GM19324 (cell line): ENCODE data around the gene PARD3B.

Experiments used
- ATAC-seq: cut with Tn5 transposase; IDR thresholded peaks from one replicate; pipeline ENCODE4 v1.9.1; 2021; ENCODE audit warnings: mild to moderate bottlenecking, moderate library complexity; ENCODE audit not compliant: unreplicated experiment, low FRiP score

The PARD3B gene

DNA sequence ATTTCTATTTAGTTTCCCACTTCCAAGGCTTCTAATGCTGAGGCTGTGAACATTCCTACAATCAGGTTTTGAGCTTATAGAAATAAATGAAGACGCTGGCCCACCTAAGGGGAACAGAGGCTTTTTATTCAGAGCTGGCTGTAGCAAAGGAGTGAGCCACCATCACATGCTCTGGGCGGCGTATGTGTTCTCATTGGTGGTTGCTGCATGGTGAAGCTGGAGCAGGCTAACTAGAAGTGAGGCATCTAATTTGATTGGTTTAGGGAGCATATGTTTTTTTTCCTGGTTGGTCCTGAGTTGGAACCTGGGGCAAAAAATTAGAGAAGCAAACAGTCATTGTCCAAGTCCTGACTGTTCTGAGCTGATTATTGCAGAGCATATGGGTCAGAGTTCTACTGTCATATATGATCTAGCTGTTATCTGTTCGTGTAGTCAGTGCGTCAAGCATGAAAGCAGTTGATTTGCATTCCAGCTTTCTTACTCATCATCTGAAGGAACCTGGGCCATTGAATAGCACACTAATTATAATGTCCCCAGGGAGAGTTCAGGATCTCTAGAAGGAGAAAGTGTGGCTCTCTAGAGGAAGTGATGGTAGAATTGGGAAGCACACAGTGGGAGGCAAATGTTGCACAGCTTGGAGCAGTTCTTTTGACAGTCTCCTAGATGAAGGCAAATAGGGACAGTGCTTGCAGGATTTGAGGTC, 279.6 kb downstream of the PARD3B start:
- ATAC-seq: no peak

- ATAC-seq: no peak
Observed at GRCh38 chr2:204825681-204826080, 280.4 kb downstream of the PARD3B start.

DNA sequence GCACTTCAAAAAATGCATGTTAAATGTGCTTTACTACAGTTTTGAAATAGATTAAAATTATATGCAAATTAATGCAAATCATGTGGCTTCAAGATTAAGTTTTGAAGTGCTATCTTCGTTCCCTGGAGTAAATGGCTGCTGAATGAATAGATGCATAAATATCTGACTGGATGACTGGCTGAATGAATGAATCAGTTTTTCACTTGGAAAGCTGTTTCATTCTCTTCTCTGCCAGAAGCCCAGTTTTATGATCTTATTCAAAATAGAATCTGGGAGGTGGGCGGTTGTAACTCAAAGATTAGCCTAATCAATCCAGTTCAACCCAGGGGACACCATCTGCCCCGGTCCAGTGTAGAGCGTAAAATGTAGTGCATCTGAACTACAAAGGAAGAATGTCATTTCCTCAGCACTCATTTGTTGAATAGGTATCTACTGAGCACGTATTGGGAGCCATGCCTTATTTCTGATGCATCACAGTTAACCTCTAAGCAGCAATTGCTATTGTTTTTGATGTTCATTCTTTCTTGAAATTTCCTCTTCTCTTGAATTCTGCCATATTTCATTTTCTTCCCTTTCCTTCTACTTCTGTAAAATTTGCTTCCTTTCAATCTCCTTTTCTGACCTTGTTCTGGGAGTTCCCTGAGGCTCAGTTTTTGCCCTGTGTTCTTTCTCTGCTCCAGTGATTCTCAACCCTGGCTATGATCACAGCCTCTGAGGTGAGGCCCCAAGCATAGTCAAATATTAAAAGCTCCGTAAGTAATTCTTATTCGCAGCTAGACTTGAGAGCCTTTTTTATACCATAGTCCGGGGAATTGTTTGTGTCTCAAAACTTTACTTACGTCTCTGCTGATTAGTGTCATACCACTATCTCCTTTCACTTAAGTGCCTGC, 282.7 kb downstream of the PARD3B start:
- ATAC-seq: no peak

DNA sequence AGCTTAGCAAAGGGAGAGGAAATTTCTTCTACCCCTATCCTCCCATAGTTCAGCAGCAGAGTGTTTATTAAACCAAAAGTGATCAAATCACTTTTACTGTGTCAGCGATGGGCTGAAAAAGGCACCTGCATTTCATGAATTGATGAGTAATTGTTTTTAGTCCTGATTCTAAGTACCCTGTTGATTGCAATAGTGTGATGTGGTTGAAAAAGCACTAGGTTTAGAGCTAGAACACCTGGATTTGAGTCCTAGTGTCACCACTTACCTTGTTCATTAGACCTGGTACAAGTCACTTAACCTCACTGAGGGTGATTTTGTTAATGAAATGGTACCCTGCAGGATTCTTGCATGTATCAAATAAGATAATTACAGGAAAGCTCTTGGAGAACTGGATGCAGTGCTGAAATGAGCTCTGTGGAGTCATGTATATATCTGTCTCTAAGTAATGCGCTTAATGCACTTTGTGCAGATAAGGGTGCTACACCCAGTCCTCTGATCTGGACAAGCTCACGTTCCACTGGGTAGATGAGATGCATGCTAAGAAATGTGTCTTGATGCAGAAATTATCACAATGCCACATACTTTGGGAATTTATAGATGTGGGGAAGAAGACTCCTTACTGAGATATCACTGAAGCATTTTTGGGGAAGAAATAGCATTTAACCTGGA, 289.6 kb downstream of the PARD3B start:
- ATAC-seq: no peak

- no peak for ATAC-seq
Observed at GRCh38 chr2:204835786-204836185, 290.5 kb downstream of the PARD3B start.

DNA sequence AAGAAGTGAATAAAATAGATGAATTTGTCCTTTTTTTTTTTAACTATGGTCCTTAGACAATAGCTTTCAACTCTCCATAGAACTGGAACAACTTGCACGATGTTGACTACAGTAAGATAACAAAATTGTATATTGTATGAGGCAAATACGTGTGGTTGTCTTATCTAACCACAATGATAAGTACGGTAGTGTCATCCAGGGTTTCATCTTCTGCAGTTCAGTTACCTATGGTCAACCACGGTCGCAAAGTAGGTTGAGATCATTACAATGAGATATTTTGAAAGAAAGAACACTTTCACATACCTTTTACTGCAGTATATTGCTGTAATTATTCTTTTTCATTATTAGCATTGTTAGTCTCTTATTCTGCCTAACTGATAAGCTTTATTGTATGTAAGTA, 295.2 kb downstream of the PARD3B start:
- no peak for ATAC-seq

- no peak for ATAC-seq
Observed at GRCh38 chr2:204842068-204842467, 296.8 kb downstream of the PARD3B start.

DNA sequence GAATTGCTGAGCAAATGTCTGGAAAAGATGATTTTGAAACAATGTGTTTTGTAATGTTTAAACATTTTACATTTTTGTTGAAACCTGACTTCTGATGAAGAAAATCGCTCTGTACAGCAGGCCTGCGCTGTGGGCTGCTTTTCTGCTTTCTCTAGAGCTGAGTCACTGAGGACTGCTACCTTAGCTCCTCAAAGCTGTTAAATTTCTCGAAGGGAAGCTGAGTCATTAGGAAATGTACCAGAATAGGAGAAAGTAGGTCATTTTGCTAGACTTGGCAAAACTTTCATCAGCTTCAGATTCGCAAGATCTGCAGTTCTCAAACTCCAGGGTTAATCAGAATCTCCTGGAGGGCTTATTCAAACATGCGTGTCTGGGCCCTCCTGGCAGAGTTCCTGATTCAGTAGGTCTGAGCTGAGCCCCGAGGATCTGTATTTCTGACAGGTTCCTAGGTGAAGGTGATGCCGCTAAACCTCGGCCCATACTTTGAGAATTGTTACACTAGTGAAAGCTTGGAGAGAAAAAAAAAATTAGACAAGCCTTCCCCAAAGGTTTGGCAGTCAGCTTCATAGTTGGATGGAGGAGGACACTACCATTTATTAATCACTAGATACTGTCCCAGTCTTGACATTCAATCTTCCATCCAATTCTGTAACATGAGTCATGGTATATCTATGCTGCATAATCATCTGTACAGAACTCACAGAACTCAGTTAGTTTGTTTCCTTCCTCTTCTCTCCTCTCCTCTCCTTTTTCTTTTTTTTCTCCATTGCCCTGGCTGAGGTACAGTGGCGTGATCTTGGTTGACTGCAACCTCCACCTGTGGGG, 297.6 kb downstream of the PARD3B start:
- ATAC-seq: no peak

GRCh38 chr2:204846471-204846870, 301.2 kb downstream of the PARD3B start:
- no peak for ATAC-seq

GRCh38 chr2:204849892-204850291, 304.6 kb downstream of the PARD3B start:
- ATAC-seq: no peak

- ATAC-seq: no peak
Observed at GRCh38 chr2:204850581-204850980, 305.3 kb downstream of the PARD3B start.

- no peak for ATAC-seq
Observed at GRCh38 chr2:204853905-204854304, 308.6 kb downstream of the PARD3B start.

DNA sequence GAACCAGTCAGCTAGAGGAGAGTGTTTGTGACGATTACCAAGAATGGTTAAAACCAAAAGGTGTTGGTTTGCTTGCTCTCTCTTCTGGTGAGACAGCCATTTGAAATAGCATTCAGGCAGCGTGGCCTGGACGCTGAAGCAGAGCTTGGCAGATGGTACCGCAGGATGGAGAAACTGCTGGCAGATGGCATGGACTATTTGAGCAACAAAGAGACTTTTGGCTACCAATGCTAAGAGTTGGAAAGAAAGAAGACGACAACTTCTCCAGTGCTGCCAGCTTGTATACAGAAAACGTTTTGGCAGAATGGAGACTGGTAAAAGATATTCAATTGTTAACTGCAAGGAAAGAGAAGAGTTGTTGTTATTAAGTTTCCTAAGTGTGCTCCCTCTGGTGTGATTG, 315.0 kb downstream of the PARD3B start:
- ATAC-seq: no peak

DNA sequence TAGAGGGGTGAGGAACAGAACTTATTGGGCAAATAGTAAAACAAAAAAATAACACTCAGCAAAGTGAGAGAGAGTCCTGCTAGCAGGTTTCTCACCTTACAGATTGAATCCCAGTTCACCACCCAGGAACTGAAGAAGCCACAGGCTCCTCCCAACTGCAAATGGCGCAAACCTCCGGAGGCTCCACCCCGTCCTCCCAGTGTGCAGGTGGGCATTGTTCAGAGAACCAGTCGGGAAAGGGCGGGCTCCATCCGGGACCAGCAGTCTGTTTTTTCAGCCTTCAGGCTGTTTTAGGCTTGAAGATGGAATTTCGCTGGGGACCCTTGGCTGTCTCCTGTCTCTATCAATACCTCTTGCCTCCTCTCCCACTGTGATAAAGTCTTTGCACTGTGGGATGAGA, 317.5 kb downstream of the PARD3B start:
- no peak for ATAC-seq

DNA sequence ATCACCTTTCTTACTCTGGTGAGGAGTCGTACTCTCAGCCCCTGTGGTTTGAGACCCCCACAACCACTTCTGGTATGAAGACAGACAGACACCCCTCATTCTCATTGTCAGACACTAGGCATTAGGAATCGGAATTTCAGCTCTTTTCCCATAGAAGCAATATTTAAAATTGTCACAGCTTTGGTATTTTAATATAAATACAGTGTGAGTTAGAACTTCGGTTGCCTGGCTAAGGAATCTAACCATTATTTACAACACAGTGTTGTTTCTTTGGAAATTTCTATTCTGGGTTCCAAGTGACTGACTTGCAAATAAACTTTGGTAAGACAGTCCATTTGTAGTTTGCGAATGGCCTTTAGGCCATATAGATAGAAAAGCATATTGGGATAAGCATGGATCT, 318.1 kb downstream of the PARD3B start:
- ATAC-seq: no peak

DNA sequence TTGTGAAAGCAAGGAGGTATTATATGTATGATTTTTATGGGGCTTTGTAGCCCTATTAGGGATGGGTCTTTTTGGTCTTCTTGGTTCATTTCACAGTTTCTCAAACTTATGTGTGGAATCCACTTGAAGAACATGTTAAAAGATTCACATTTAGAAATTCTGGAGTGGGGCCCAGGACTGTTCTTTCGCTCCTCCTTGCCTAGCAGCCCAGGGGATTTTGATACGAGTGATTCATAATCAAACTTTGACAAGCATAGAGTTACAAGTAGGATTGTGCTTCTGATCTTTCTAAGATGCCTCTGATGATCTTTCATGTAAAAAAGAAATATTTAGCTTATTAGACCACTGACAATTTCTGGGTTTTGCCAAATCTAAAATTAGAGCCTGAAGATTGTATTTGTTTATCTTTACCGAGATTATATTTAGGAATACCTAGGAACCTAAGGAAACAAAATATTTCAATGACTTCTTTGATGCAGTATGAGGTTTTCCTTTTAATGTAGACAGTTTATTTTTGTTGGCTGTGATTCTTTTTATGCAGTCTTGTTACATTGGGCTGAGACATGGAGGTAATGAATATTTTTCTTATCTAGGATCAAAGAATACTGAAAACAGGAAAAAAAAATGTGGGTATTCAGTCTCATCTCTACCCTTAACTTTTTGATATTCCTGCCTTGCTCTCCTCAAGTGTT, 324.0 kb downstream of the PARD3B start:
- ATAC-seq: no peak

DNA sequence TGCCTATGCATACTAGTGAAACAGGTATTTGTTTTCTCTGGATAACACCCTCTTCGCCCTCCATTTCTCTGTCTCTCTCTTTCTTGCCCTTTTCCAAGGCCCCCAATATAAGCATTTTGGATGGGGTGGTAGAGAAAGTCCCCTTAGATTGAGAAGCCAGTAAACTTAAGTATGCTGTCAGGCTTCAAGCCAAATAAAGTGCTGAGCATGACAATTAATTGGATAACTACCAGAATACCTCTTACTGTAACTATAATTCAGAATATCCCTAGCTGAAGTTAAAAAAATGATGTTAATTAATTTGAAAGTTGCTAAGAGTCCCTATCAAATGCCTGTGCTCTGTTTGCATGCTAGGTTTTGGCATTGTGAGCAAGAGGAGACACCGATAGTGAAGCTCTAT, 324.8 kb downstream of the PARD3B start:
- no peak for ATAC-seq

- ATAC-seq: no peak
Observed at GRCh38 chr2:204871231-204871953, 326.1 kb downstream of the PARD3B start.

DNA sequence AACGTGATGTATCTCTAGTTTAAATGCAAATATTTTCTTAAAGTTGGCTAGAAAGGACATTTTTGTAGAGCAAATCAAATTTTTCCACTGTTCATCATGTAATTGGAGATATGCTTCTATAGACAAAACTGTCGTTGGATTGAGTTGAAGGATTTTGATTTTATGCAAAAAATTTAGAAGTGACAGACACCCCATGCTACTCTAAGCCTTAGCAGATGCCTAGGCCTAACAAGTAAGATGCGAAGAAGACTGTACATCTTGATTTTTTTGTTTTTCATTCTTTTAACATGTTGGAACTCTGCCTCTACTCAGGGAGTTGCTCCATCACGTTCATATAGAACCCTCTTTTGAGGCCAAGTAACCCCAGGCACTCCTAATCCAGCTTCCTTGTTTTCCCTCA, 331.0 kb downstream of the PARD3B start:
- no peak for ATAC-seq
